Esophagus muscularis mucosa (tissue), 4 donors: ENCODE data around the gene CLDN7. TPM values are rescaled to one million over a fixed set of nuclear protein-coding genes. Genes with fewer than 3 reads are reported as not detected.

Experiments
- DNase-seq: peaks from one replicate; pipeline ENCODE4 v3.0.0-alpha.2; 2017; ENCODE audit errors: extremely low spot score
- H3K27ac ChIP-seq, 4 donors: fragments of 200-600 bp; sonication (generic); replicated peaks in 1 of 4; 1 replicate in 3 of 4; 2 replicates in 1 of 4; pipeline ENCODE4 v1.5.1; 2016 to 2019; ENCODE audit warnings: mild to moderate bottlenecking in 1 of 4
- H3K27me3 ChIP-seq, 4 donors: fragments of 200-600 bp; sonication (generic); one replicate each; pipeline versions ENCODE4 v1.5.1 to v1.6.0; 2016 to 2019
- H3K36me3 ChIP-seq, 4 donors: fragments of 200-600 bp; sonication (generic); one replicate each; pipeline ENCODE4 v1.5.1; 2016 to 2019
- H3K4me1 ChIP-seq, 4 donors: fragments of 200-600 bp; sonication (generic); one replicate each; pipeline ENCODE4 v1.5.1; 2016 to 2019
- H3K4me3 ChIP-seq, 4 donors: fragments of 200-600 bp; sonication (generic); 1 replicate in 2 of 4; 2 replicates in 2 of 4; pipeline ENCODE4 v1.5.1; 2016 to 2019; ENCODE audit warnings: mild to moderate bottlenecking in 4 of 4, moderate library complexity in 1 of 4
- H3K9me3 ChIP-seq, 4 donors: fragments of 200-600 bp; sonication (generic); 1 replicate in 3 of 4; 2 replicates in 1 of 4; pipeline ENCODE4 v1.5.1; 2016 to 2019
- EP300 ChIP-seq: sonication (generic); formaldehyde crosslinking; IDR thresholded peaks from one replicate; pipeline ENCODE4 v1.6.1; 2017; ENCODE audit warnings: antibody characterized with exemption
- POLR2A ChIP-seq: fragments of 450-650 bp; IDR thresholded peaks from one replicate; pipeline ENCODE4 v1.6.1; 2017; ENCODE audit warnings: antibody characterized with exemption, moderate library complexity, mild to moderate bottlenecking, low read depth
- POLR2AphosphoS5 ChIP-seq, 2 donors: sonication (generic); formaldehyde crosslinking; IDR thresholded peaks; one replicate each; pipeline ENCODE4 v1.6.1; 2017; ENCODE audit warnings: antibody characterized with exemption in 2 of 2
- WGBS: methylation state at CpG from one replicate; pipeline ENCODE4 v1.1.5; 2018; 5-methylcytosine and 5-hydroxymethylcytosine counted together
- intact Hi-C: fragments of 100-400 bp; cut with DNase I; formaldehyde crosslinking; loops from one replicate; pipeline ENCODE4 v1.15.1; 2023
- total RNA-seq, 4 donors: library from RNA; depleted of rRNA; stranded (reverse); fragments of >200 nt; gene quantifications; one replicate each; pipeline versions ENCODE4 v1.1.0 to v1.2.1, GENCODE V29; 2016
- TF ChIP-seq, protein P1 (sequence below), 3 experiments: fragments of 200-600 bp in 2 of 3; fragments of 450-650 bp in 1 of 3; sonication (generic) in 2 of 3; IDR thresholded peaks; one replicate each; pipeline ENCODE4 v1.5.1; 2017 to 2019; ENCODE audit warnings: antibody characterized with exemption in 3 of 3, mild to moderate bottlenecking in 2 of 3, moderate library complexity in 1 of 3

Gene CLDN7
- total RNA-seq, 4 donors from 2014 or later: 1.7 to 3.4 (median 2.1) TPM

DNA sequence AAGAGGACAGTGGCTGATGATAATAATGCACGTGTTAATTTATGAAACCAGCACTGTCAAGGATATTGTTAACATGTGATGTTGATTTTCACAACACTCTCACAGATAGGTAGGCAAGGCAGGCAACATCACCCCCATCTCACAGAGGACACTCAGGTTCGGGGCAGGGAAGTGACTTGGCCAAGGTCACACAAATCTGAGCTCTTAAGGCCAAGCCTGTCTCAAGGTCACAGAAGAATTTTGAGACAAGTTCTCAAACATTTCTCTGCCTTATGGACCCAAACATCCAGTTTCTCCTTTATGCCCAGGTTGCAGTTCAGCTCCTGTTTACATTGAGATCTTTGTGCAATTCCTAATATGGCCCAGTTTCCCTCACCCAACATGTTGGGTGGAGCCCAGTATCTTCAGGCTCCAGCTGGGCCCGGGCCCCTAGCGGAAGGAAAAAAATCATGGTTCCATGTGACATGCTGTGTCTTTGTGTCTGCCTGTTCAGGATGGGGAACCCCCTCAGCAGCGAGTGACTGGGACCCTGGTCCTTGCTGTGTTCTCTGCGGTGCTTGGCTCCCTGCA is 20.6 kb upstream of the CLDN7 start:
- TF ChIP-seq, protein P1, sequence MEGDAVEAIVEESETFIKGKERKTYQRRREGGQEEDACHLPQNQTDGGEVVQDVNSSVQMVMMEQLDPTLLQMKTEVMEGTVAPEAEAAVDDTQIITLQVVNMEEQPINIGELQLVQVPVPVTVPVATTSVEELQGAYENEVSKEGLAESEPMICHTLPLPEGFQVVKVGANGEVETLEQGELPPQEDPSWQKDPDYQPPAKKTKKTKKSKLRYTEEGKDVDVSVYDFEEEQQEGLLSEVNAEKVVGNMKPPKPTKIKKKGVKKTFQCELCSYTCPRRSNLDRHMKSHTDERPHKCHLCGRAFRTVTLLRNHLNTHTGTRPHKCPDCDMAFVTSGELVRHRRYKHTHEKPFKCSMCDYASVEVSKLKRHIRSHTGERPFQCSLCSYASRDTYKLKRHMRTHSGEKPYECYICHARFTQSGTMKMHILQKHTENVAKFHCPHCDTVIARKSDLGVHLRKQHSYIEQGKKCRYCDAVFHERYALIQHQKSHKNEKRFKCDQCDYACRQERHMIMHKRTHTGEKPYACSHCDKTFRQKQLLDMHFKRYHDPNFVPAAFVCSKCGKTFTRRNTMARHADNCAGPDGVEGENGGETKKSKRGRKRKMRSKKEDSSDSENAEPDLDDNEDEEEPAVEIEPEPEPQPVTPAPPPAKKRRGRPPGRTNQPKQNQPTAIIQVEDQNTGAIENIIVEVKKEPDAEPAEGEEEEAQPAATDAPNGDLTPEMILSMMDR (IDR thresholded peaks at IDR 0.05): peak in 2 of 3 experiments; percentile 28 to 36
- no peak for TF ChIP-seq POLR2A
- TF ChIP-seq POLR2AphosphoS5 (IDR thresholded peaks at IDR 0.05): peak in 1 of 2 donors; percentile 73
- no peak for TF ChIP-seq EP300
- 13% methylated on average over 4 of the region's 6 CpGs for WGBS
- Histone ChIP-seq H3K4me1 (peaks cover 47 to 78% (median 73%) of the 10 kb centered on the region in 4 donors), H3K4me3 (peak overlapping the region; percentile 64 to 77 (median 69)), H3K9me3 (no peaks in the 10 kb centered on the region), H3K27me3 (peaks cover 0 to 7% (median 0%) of the 10 kb centered on the region in 4 donors), H3K27ac (peak overlapping the region; percentile 95 to 98 (median 96)), H3K36me3 (peaks cover 26 to 42% (median 40%) of the 10 kb centered on the region in 4 donors)
- no peak for DNase-seq
- intact Hi-C loops: no loop called here

DNA sequence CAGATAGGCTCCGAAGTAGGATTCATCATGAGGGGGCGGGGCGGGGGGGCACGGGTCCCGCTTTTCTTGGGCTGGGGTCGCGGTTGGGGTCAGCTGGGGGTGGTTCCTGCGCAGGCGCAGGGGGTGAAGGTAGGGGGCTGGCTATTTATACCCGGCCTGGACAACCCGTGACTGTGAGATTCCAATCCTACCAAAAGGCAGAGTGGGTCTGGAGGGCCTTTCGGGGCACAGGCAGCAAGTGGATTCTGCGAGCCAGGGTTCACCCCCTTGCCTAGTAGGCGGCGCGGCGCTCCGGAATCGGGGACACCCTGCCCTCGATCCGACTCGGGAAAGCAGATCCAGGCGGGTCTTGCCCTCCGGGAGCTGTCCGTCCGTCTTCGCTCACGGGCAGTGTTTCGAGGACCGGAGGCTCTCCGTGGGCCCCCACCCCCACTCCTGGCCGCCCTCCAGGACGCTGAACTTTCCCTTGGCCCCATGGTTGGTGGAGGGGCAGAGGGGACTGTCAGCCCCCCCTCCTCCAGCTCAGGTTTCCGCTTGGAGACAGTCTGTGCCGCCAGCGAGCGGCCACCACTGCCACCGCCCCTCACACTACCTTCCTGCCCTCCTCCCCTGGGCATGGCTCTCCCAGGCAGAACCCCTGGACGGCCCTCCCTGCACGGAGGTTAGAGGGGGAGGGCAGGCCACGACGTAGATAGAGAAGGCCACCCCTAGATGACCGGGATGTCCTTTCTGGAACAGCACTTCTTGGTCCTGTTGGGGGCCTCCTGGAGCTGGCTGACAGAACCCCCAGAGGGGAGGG is 19.9 kb upstream of the CLDN7 start:
- DNase-seq: no peak
- TF ChIP-seq EP300 (no peak), POLR2AphosphoS5 (IDR thresholded peaks at IDR 0.05) (peak; percentile 76 to 81), POLR2A (peak; percentile 43)
- TF ChIP-seq, protein P1 (IDR thresholded peaks at IDR 0.05): no peak
- Histone ChIP-seq H3K27me3 (peaks cover 0 to 7% (median 0%) of the 10 kb centered on the region in 4 donors), H3K36me3 (peaks cover 26 to 35% (median 34%) of the 10 kb centered on the region in 4 donors), H3K27ac (peak overlapping the region; percentile 95 to 98 (median 96)), H3K4me1 (peaks cover 47 to 71% (median 66%) of the 10 kb centered on the region in 4 donors), H3K4me3 (peak overlapping the region; percentile 64 to 77 (median 69)), H3K9me3 (no peaks in the 10 kb centered on the region)
- 4% methylated on average over 21 of the region's 43 CpGs for WGBS
- intact Hi-C loops: no loop called here

DNA sequence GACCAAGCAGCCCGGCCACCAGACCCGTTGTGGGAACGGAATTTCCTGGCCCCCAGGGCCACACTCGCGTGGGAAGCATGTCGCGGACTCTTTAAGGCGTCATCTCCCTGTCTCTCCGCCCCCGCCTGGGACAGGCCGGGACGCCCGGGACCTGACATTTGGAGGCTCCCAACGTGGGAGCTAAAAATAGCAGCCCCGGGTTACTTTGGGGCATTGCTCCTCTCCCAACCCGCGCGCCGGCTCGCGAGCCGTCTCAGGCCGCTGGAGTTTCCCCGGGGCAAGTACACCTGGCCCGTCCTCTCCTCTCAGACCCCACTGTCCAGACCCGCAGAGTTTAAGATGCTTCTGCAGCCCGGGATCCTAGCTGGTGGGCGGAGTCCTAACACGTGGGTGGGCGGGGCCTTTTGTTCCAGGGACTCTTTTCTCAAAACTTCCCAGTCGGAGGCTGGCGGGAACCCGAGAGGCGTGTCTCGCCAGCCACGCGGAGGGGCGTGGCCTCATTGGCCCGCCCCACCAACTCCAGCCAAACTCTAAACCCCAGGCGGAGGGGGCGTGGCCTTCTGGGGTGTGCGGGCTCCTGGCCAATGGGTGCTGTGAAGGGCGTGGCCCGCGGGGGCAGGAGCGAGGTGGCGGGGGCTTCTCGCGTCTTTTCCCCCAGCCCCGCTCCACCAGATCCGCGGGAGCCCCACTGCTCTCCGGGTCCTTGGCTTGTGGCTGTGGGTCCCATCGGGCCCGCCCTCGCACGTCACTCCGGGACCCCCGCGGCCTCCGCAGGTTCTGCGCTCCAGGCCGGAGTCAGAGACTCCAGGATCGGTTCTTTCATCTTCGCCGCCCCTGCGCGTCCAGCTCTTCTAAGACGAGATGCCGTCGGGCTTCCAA is 19.0 kb upstream of the CLDN7 start, which contains the start of gene SLC2A4:
TSS of gene SLC2A4 (plus strand) at position 645 of the 879 bp plus-strand sequence. CDS start at position 862, 217 bp downstream.
- intact Hi-C loops: no loop called here
- H3K4me1 ChIP-seq: peaks cover 47 to 63% (median 58%) of the 10 kb centered on the region in 4 donors

More for the DNA sequence above, 19.0 kb upstream of the CLDN7 start, which contains the start of gene SLC2A4:
- Histone ChIP-seq H3K36me3 (peaks cover 19 to 29% (median 27%) of the 10 kb centered on the region in 4 donors), H3K27ac (peak within 1 kb of the TSS; percentile 95 to 98 (median 96)), H3K9me3 (no peaks in the 10 kb centered on the region), H3K27me3 (peaks cover 0 to 7% (median 0%) of the 10 kb centered on the region in 4 donors), H3K4me3 (peak within 1 kb of the TSS; percentile 64 to 77 (median 69))
- TF ChIP-seq POLR2AphosphoS5 (IDR thresholded peaks at IDR 0.05) (peak; percentile 84 to 96), POLR2A (peak; percentile 86), EP300 (no peak)
- TF ChIP-seq, protein P1 (IDR thresholded peaks at IDR 0.05): no peak
- WGBS: under 1% methylated on average over 39 of the region's 71 CpGs
- DNase-seq: peak; percentile 99
